GM23338 (cell line): Measurements from ENCODE around the gene EPX. TPM values are rescaled to one million over a fixed set of nuclear protein-coding genes. Genes with fewer than 3 reads are reported as not detected.

Experiments
- CREB1 ChIP-seq: fragments of 250-450 bp; sonication (Bioruptor Pico); IDR thresholded peaks from 2 replicates; pipeline ENCODE4 v1.5.0; 2020; ENCODE audit warnings: low read depth, mild to moderate bottlenecking, moderate library complexity
- EZH2 ChIP-seq: fragments of 200-600 bp; sonication (generic); IDR thresholded peaks from one replicate; pipeline ENCODE4 v1.8.0; 2017; ENCODE audit warnings: antibody characterized with exemption, mild to moderate bottlenecking, low read depth; ENCODE audit not compliant: unreplicated experiment
- EZH2phosphoT487 ChIP-seq: fragments of 200-600 bp; sonication (generic); IDR thresholded peaks from one replicate; pipeline ENCODE4 v1.8.1; 2018; ENCODE audit warnings: antibody characterized with exemption; ENCODE audit not compliant: unreplicated experiment
- JUNB ChIP-seq: IDR thresholded peaks from one replicate; pipeline ENCODE4 v1.6.1; 2016; ENCODE audit warnings: antibody characterized with exemption; ENCODE audit not compliant: unreplicated experiment
- NANOG ChIP-seq: IDR thresholded peaks from 2 replicates; pipeline ENCODE4 v1.6.1; 2016; ENCODE audit warnings: antibody characterized with exemption, borderline replicate concordance
- POLR2AphosphoS5 ChIP-seq: IDR thresholded peaks from 2 replicates; pipeline ENCODE4 v1.6.1; 2016; ENCODE audit warnings: antibody characterized with exemption, low read depth
- ZNF114 ChIP-seq: fragments of 250-450 bp; sonication (Bioruptor Pico); IDR thresholded peaks from 2 replicates; pipeline ENCODE4 v1.5.0; 2020; ENCODE audit warnings: mild to moderate bottlenecking, moderate library complexity
- ZNF462 ChIP-seq: fragments of 250-450 bp; sonication (Bioruptor Pico); IDR thresholded peaks from 2 replicates; pipeline ENCODE4 v1.5.0; 2020; ENCODE audit warnings: mild to moderate bottlenecking, moderate library complexity
- polyA plus RNA-seq: library from polyadenylated mRNA; unstranded; fragments of >200 nt; fragmentation: Nextera tagmentation; extraction: Ambion mirVana; gene quantifications from 2 replicates; pipeline ENCODE4 v1.2.1, GENCODE V29; 2016
- total RNA-seq: library from RNA; depleted of rRNA; stranded (reverse); fragments of >200 nt; shearing (Covaris generic); gene quantifications from 2 replicates; pipeline ENCODE4 v1.2.3, GENCODE V29; 2014
- TF ChIP-seq, protein P1 (sequence below): IDR thresholded peaks from 2 replicates; pipeline ENCODE4 v1.6.1; 2016; ENCODE audit warnings: antibody characterized with exemption

Gene EPX
- total and polyA plus RNA-seq, 2 experiments from 2014 or later = 0.10 TPM; not detected in 1

- TF ChIP-seq ZNF462 (CRISPR knock-in tag) (no peak), EZH2phosphoT487 (no peak), ZNF114 (CRISPR knock-in tag) (no peak), POLR2AphosphoS5 (no peak), JUNB (no peak), CREB1 (CRISPR knock-in tag) (no peak), NANOG (no peak), EZH2 (no peak)
- TF ChIP-seq, protein P1, sequence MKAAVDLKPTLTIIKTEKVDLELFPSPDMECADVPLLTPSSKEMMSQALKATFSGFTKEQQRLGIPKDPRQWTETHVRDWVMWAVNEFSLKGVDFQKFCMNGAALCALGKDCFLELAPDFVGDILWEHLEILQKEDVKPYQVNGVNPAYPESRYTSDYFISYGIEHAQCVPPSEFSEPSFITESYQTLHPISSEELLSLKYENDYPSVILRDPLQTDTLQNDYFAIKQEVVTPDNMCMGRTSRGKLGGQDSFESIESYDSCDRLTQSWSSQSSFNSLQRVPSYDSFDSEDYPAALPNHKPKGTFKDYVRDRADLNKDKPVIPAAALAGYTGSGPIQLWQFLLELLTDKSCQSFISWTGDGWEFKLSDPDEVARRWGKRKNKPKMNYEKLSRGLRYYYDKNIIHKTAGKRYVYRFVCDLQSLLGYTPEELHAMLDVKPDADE = no peak
Measured at GRCh38 chr17:58183514-58183913, 9.0 kb upstream of the EPX start (continued).
